Activated T-cell treated with anti-CD3 and anti-CD28 coated beads, Interleukin-2, amount 50 U/mL, for 4 hours (primary cell): ENCODE data around the gene TRAM2. TPM values are rescaled to one million over a fixed set of nuclear protein-coding genes. Genes with fewer than 3 reads are reported as not detected.

Experiments
- ATAC-seq, 2 donors: fragments of 200-7000 bp; cut with Tn5 transposase; one replicate each; pipeline ENCODE4 v1.10.0; 2021
- DNase-seq: peaks from one replicate; pipeline ENCODE4 v3.0.0-alpha.2; 2020
- H3K27me3 Mint-ChIP-seq: one replicate; pipeline ENCODE4 v1.8.0; 2021; ENCODE audit warnings: low read depth, mixed read lengths
- H3K36me3 Mint-ChIP-seq: one replicate; pipeline ENCODE4 v1.8.0; 2022; ENCODE audit warnings: mixed read lengths; ENCODE audit not compliant: insufficient read depth
- H3K4me1 Mint-ChIP-seq: one replicate; pipeline ENCODE4 v1.8.0; 2021; ENCODE audit warnings: low read depth, mixed read lengths
- H3K4me3 Mint-ChIP-seq: one replicate; pipeline ENCODE4 v1.8.0; 2021; ENCODE audit warnings: mild to moderate bottlenecking, moderate library complexity, mixed read lengths
- H3K9me3 Mint-ChIP-seq: one replicate; pipeline ENCODE4 v1.8.0; 2021; ENCODE audit warnings: mixed read lengths
- total RNA-seq, 3 donors: library from RNA; stranded (reverse); gene quantifications; one replicate each; pipeline ENCODE4 v1.2.1, GENCODE V29; 2021

The TRAM2 gene
- total RNA-seq, 3 donors from 2014 or later = 1.6 to 2.9 (median 2.4) TPM

GRCh38 chr6:52598824-52599190, 21.9 kb upstream of the TRAM2 start:
- peaks cover 4% of the 10 kb centered on the region for H3K4me1 Mint-ChIP-seq
- H3K9me3 Mint-ChIP-seq = no peaks in the 10 kb centered on the region
- no peaks in the 10 kb centered on the region for H3K36me3 Mint-ChIP-seq
- no peak for ATAC-seq
- H3K4me3 Mint-ChIP-seq = no peak overlapping the region
- H3K27me3 Mint-ChIP-seq = no peaks in the 10 kb centered on the region
- no peak for DNase-seq

- Mint-ChIP-seq H3K36me3 (no peaks in the 10 kb centered on the region), H3K9me3 (no peaks in the 10 kb centered on the region), H3K4me1 (peaks cover 4% of the 10 kb centered on the region), H3K27me3 (peaks cover 4% of the 10 kb centered on the region), H3K4me3 (no peak overlapping the region)
- DNase-seq (peak; percentile 8), ATAC-seq (peak; percentile 43 to 52)
Observed at GRCh38 chr6:52598123-52598823, 21.4 kb upstream of the TRAM2 start.

GRCh38 chr6:52597738-52598122, 20.9 kb upstream of the TRAM2 start:
- DNase-seq (no peak), ATAC-seq (no peak)
- peaks cover 4% of the 10 kb centered on the region for H3K4me1 Mint-ChIP-seq

GRCh38 chr6:52596371-52597028, 19.6 kb upstream of the TRAM2 start:
- Mint-ChIP-seq H3K4me1 (peaks cover 4% of the 10 kb centered on the region), H3K4me3 (no peak overlapping the region), H3K27me3 (peaks cover 5% of the 10 kb centered on the region), H3K36me3 (no peaks in the 10 kb centered on the region), H3K9me3 (no peaks in the 10 kb centered on the region)
- DNase-seq (no peak), ATAC-seq (no peak)

More at GRCh38 chr6:52597738-52598122, 20.9 kb upstream of the TRAM2 start:
- H3K36me3 Mint-ChIP-seq = no peaks in the 10 kb centered on the region
- peaks cover 5% of the 10 kb centered on the region for H3K27me3 Mint-ChIP-seq
- H3K9me3 Mint-ChIP-seq = no peaks in the 10 kb centered on the region
- no peak overlapping the region for H3K4me3 Mint-ChIP-seq

- H3K4me3 Mint-ChIP-seq = no peak overlapping the region
Observed at GRCh38 chr6:52595796-52596130, 18.9 kb upstream of the TRAM2 start.

GRCh38 chr6:52595000-52595795, 18.3 kb upstream of the TRAM2 start:
- H3K9me3 Mint-ChIP-seq = no peaks in the 10 kb centered on the region
- H3K36me3 Mint-ChIP-seq = no peaks in the 10 kb centered on the region
- DNase-seq (no peak), ATAC-seq (no peak)
- peaks cover 5% of the 10 kb centered on the region for H3K27me3 Mint-ChIP-seq
- peaks cover 4% of the 10 kb centered on the region for H3K4me1 Mint-ChIP-seq
- H3K4me3 Mint-ChIP-seq = no peak overlapping the region

More at GRCh38 chr6:52595796-52596130, 18.9 kb upstream of the TRAM2 start:
- Mint-ChIP-seq H3K36me3 (no peaks in the 10 kb centered on the region), H3K4me1 (peaks cover 4% of the 10 kb centered on the region), H3K27me3 (peaks cover 5% of the 10 kb centered on the region), H3K9me3 (no peaks in the 10 kb centered on the region)
- ATAC-seq = no peak
- no peak for DNase-seq

GRCh38 chr6:52594221-52594620, 17.4 kb upstream of the TRAM2 start:
- Mint-ChIP-seq H3K4me3 (no peak overlapping the region), H3K27me3 (peaks cover 5% of the 10 kb centered on the region)
- no peak for ATAC-seq

GRCh38 chr6:52591832-52592231, 15.0 kb upstream of the TRAM2 start:
- H3K4me3 Mint-ChIP-seq = no peak overlapping the region

More at GRCh38 chr6:52594221-52594620, 17.4 kb upstream of the TRAM2 start:
- peaks cover 4% of the 10 kb centered on the region for H3K4me1 Mint-ChIP-seq
- DNase-seq = no peak
- H3K9me3 Mint-ChIP-seq = no peaks in the 10 kb centered on the region
- H3K36me3 Mint-ChIP-seq = no peaks in the 10 kb centered on the region

GRCh38 chr6:52590152-52590891, 13.5 kb upstream of the TRAM2 start:
- DNase-seq (no peak), ATAC-seq (no peak)
- no peaks in the 10 kb centered on the region for H3K36me3 Mint-ChIP-seq
- no peaks in the 10 kb centered on the region for H3K9me3 Mint-ChIP-seq
- H3K4me1 Mint-ChIP-seq = peaks cover 4% of the 10 kb centered on the region
- H3K4me3 Mint-ChIP-seq = no peak overlapping the region
- H3K27me3 Mint-ChIP-seq = peaks cover 5% of the 10 kb centered on the region

More at GRCh38 chr6:52591832-52592231, 15.0 kb upstream of the TRAM2 start:
- Mint-ChIP-seq H3K27me3 (peaks cover 5% of the 10 kb centered on the region), H3K9me3 (no peaks in the 10 kb centered on the region), H3K36me3 (no peaks in the 10 kb centered on the region), H3K4me1 (peaks cover 4% of the 10 kb centered on the region)
- DNase-seq = no peak
- ATAC-seq = no peak

GRCh38 chr6:52588710-52589091, 11.8 kb upstream of the TRAM2 start:
- no peaks in the 10 kb centered on the region for H3K9me3 Mint-ChIP-seq
- DNase-seq (no peak), ATAC-seq (no peak)
- no peaks in the 10 kb centered on the region for H3K4me1 Mint-ChIP-seq
- H3K27me3 Mint-ChIP-seq = peaks cover 5% of the 10 kb centered on the region
- H3K4me3 Mint-ChIP-seq = no peak overlapping the region
- H3K36me3 Mint-ChIP-seq = no peaks in the 10 kb centered on the region

GRCh38 chr6:52588087-52588709, 11.3 kb upstream of the TRAM2 start:
- no peaks in the 10 kb centered on the region for H3K27me3 Mint-ChIP-seq
- no peaks in the 10 kb centered on the region for H3K4me1 Mint-ChIP-seq
- no peaks in the 10 kb centered on the region for H3K9me3 Mint-ChIP-seq
- H3K4me3 Mint-ChIP-seq = no peak overlapping the region
- H3K36me3 Mint-ChIP-seq = no peaks in the 10 kb centered on the region
- ATAC-seq (no peak), DNase-seq (no peak)

- H3K4me1 Mint-ChIP-seq = no peaks in the 10 kb centered on the region
- no peaks in the 10 kb centered on the region for H3K9me3 Mint-ChIP-seq
- H3K4me3 Mint-ChIP-seq = no peak overlapping the region
- ATAC-seq (no peak), DNase-seq (no peak)
- no peaks in the 10 kb centered on the region for H3K36me3 Mint-ChIP-seq
- no peaks in the 10 kb centered on the region for H3K27me3 Mint-ChIP-seq
Observed at GRCh38 chr6:52587001-52587400, 10.1 kb upstream of the TRAM2 start.

- no peaks in the 10 kb centered on the region for H3K4me1 Mint-ChIP-seq
- no peaks in the 10 kb centered on the region for H3K36me3 Mint-ChIP-seq
- DNase-seq (no peak), ATAC-seq (no peak)
- H3K4me3 Mint-ChIP-seq = no peak overlapping the region
- no peaks in the 10 kb centered on the region for H3K9me3 Mint-ChIP-seq
- H3K27me3 Mint-ChIP-seq = no peaks in the 10 kb centered on the region
Observed at GRCh38 chr6:52584203-52584602, 7.3 kb upstream of the TRAM2 start.

GRCh38 chr6:52582996-52583395, 6.1 kb upstream of the TRAM2 start:
- Mint-ChIP-seq H3K27me3 (no peaks in the 10 kb centered on the region), H3K9me3 (no peaks in the 10 kb centered on the region), H3K36me3 (no peaks in the 10 kb centered on the region), H3K4me3 (no peak overlapping the region), H3K4me1 (no peaks in the 10 kb centered on the region)
- DNase-seq (no peak), ATAC-seq (no peak)
